Left forelimb (tissue), 1 donor: ENCODE results near the gene PNLIPRP1.

Source experiments
- DNase-seq: peaks from one replicate; pipeline ENCODE4 v3.0.0-alpha.2; 2018; ENCODE audit warnings: low spot score

Gene PNLIPRP1

GRCh38 chr10:116590590-116591444 lies at the start of gene PNLIPRP1:
PNLIPRP1 (plus strand) TSS chr10:116590959; CDS start chr10:116591130, 171 bp downstream.
- no peak for DNase-seq

- DNase-seq, result no peak
These were observed 48.6 kb upstream of the PNLIPRP1 start for GRCh38 chr10:116542007-116542677.

GRCh38 chr10:116545122-116545521 lies 45.6 kb upstream of the PNLIPRP1 start:
- no peak for DNase-seq

GRCh38 chr10:116545756-116546155 lies 45.0 kb upstream of the PNLIPRP1 start, which contains the start of gene PNLIP:
PNLIP (plus strand) TSS chr10:116545931; CDS start chr10:116546093, 162 bp downstream.
- DNase-seq, result no peak

- DNase-seq, result no peak
These were observed 42.5 kb upstream of the PNLIPRP1 start for GRCh38 chr10:116548301-116548700.

- no peak for DNase-seq
These were observed 37.3 kb upstream of the PNLIPRP1 start for GRCh38 chr10:116553378-116553980.

- DNase-seq, result no peak
These were observed 36.1 kb upstream of the PNLIPRP1 start for GRCh38 chr10:116554628-116555027.

- no peak for DNase-seq
These were observed 34.9 kb upstream of the PNLIPRP1 start for GRCh38 chr10:116555880-116556279.

GRCh38 chr10:116557305-116557880 lies 33.4 kb upstream of the PNLIPRP1 start:
- no peak for DNase-seq

- DNase-seq, result no peak
These were observed 25.2 kb upstream of the PNLIPRP1 start for GRCh38 chr10:116565534-116565933.

GRCh38 chr10:116566932-116567331 lies 23.8 kb upstream of the PNLIPRP1 start:
- DNase-seq, result no peak

GRCh38 chr10:116567335-116567734 lies 23.4 kb upstream of the PNLIPRP1 start:
- DNase-seq, result no peak

GRCh38 chr10:116574797-116575196 lies 16.0 kb upstream of the PNLIPRP1 start:
- no peak for DNase-seq

GRCh38 chr10:116587878-116588591 lies 2.7 kb upstream of the PNLIPRP1 start:
- no peak for DNase-seq

- DNase-seq, result no peak
These were observed 1.8 kb upstream of the PNLIPRP1 start for GRCh38 chr10:116588995-116589394.

- DNase-seq, result no peak
These were observed 833 bp upstream of the PNLIPRP1 start for GRCh38 chr10:116589926-116590325.

GRCh38 chr10:116593139-116593740 lies 2.5 kb downstream of the PNLIPRP1 start:
- no peak for DNase-seq

GRCh38 chr10:116594525-116595035 lies 3.8 kb downstream of the PNLIPRP1 start:
- DNase-seq, result no peak

GRCh38 chr10:116596062-116596461 lies 5.3 kb downstream of the PNLIPRP1 start:
- no peak for DNase-seq

- DNase-seq, result no peak
These were observed 6.8 kb downstream of the PNLIPRP1 start for GRCh38 chr10:116597543-116597942.

GRCh38 chr10:116598329-116598728 lies 7.6 kb downstream of the PNLIPRP1 start:
- no peak for DNase-seq
